Aorta (tissue), 5 donors: ENCODE results near the gene ENTPD2. TPM values are rescaled to one million over a fixed set of nuclear protein-coding genes. Genes with fewer than 3 reads are reported as not detected.
A peak's percentile ranks its signal among the peaks of the same experiment; 100 is the strongest.

Experiments used
- ATAC-seq: fragments of 200-7000 bp; cut with Tn5 transposase; one replicate; pipeline ENCODE4 v1.9.1; 2022; ENCODE audit warnings: moderate library complexity; ENCODE audit not compliant: low FRiP score
- DNase-seq, 2 donors: peaks; one replicate each; pipeline ENCODE4 v3.0.0-alpha.2; 2020
- H3K27ac ChIP-seq, 2 donors: one replicate each; pipeline ENCODE4 v1.5.1; 2013; ENCODE audit warnings: low read length in 2 of 2, mild to moderate bottlenecking in 2 of 2, moderate library complexity in 2 of 2, control low read depth in 1 of 2, inconsistent platforms in 1 of 2, low read depth in 1 of 2
- H3K27me3 ChIP-seq, 2 donors: one replicate each; pipeline ENCODE4 v1.6.1; 2013; ENCODE audit warnings: control low read depth in 1 of 2, low read length in 1 of 2, mild to moderate bottlenecking in 1 of 2, moderate library complexity in 1 of 2; ENCODE audit not compliant: insufficient read depth in 2 of 2, control insufficient read depth in 1 of 2
- H3K36me3 ChIP-seq, 2 donors: one replicate each; pipeline ENCODE4 v1.6.1; 2013; ENCODE audit warnings: control low read depth in 1 of 2, low read length in 1 of 2, mild to moderate bottlenecking in 1 of 2; ENCODE audit not compliant: insufficient read depth in 2 of 2, control insufficient read depth in 1 of 2
- H3K4me1 ChIP-seq, 2 donors: one replicate each; pipeline ENCODE4 v1.6.1; 2013; ENCODE audit warnings: low read length in 2 of 2, control low read depth in 1 of 2, mild to moderate bottlenecking in 1 of 2, moderate library complexity in 1 of 2; ENCODE audit not compliant: insufficient read depth in 2 of 2, control insufficient read depth in 1 of 2
- H3K4me3 ChIP-seq, 2 donors: one replicate each; pipeline ENCODE4 v1.5.1; 2013; ENCODE audit warnings: low read length in 2 of 2, control low read depth in 1 of 2, mild to moderate bottlenecking in 1 of 2
- H3K9me3 ChIP-seq: one replicate; pipeline ENCODE4 v1.6.1; 2013; ENCODE audit warnings: mild to moderate bottlenecking, low read length; ENCODE audit not compliant: control insufficient read depth
- WGBS, 2 donors: extraction: QIAGEN DNeasy Blood & Tissue Kit; methylation state at CpG; one replicate each; pipeline ENCODE4 v1.1.7; 2013; 5-methylcytosine and 5-hydroxymethylcytosine counted together
- intact Hi-C, 2 donors: fragments of 100-400 bp; cut with DNase I; formaldehyde crosslinking; loops; one replicate each; pipeline versions ENCODE4 v1.14.2 to v1.15.0; 2022
- polyA plus RNA-seq, 2 donors: library from polyadenylated mRNA; stranded (reverse); fragments of 200-250 nt; gene quantifications; one replicate each; pipeline ENCODE4 v1.2.3, GENCODE V29; 2013
- total RNA-seq, 2 donors: library from RNA; stranded (reverse); fragmentation: NEBNext Ultra II Directional; extraction: Animal tissue kit (Norgen Biotek cat#: 25700); gene quantifications; one replicate each; pipeline ENCODE4 v1.2.1, GENCODE V29; 2021
- donor health status: healthy with polysubstance abuse.
- donor health status: Bipolar disorder and iron deficiency.
- donor health status: DM: no; HTN: no; CAD: no.
- donor health status: DM: no; HTN: no; CAD: no.
- donor health status: DM: yes; HTN: yes; CAD: no.

The ENTPD2 gene
- total and polyA plus RNA-seq, 4 donors: 0.16 to 1.7 TPM; not detected in 2

DNA sequence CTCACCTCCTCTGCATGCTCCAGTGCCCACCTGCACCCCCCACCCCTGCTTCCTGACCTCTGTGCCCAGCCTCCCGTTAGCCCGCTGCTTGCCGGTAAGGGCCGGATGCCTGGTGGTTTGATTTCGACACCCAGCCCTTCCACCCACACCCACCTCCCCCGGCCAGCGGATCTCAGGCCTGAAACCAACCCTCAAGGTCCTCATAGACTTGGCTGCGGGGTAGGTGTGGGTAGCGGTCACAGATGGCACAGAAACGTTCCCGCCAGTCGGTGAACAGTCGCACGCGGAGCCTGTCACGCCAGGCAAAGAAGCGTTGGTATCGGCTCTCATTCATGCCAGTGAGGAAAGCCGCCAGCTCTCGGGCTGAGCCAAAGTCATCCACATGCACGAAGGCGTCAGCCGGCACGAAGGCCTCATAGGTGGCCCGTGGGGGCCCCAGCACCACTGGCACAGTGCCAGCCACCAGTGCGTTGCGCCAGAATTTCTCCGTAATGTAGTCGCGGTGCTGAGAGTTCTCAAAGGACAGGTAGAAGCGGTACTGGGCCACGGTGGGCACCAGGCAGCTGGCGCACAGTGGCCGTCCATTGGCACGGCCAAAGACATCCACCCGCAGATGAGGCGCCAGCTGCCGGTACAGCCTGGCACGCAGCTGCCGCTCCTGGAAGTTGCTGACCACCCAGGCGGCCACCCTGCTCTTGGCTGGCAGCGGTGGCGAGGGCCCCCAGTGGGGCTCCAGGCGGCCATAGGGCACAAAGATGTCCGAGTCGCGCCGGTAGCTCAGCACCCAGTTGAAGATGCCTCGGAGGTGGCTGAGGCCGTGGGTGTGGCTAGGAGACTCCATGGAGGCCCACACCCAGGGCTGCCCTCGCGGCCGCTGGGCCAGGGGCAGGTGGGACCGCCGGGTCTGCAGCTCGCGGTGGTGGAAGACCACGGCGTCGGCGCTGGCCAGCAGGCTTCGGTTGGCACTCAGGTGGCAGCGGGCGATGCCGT lies 23.0 kb downstream of the ENTPD2 start:
- intact Hi-C loops: loop anchor here (5.0 kb wide), 2 partner anchors 79 to 84 kb away; partner anchors contain the start of genes C8G (in 1 of the 2) and LCN12 (in 1 of the 2)
- 92 to 94% methylated on average over 64 to 65 of the region's 65 CpGs for WGBS, 2 donors
- Histone ChIP-seq H3K27me3 (no peaks in the 10 kb centered on the region), H3K27ac (no peak overlapping the region), H3K36me3 (no peaks in the 10 kb centered on the region), H3K4me3 (no peak overlapping the region), H3K9me3 (no peaks in the 10 kb centered on the region), H3K4me1 (no peaks in the 10 kb centered on the region)
- DNase-seq (no peak), ATAC-seq (no peak)

DNA sequence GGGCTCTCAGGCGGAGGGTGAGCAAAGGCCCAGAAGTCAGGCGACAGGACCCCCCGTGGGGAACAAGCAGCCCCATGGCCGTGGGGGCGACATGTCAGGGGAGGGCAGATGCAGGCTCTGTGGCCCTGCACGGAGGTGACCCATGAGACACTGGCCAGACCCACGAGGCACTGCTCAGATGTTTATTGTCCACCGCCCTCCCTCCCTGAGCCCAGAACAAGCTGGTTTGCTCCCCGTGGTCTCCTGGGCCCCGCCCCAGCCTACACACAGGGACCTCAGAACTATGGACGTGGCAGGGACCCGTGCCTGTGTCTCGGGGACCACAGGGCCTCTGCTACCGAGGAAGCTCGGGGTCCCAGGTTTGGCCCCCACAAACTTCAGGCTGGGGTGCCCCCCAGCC lies 23.9 kb downstream of the ENTPD2 start:
- Histone ChIP-seq H3K4me1 (no peaks in the 10 kb centered on the region), H3K27me3 (no peaks in the 10 kb centered on the region), H3K4me3 (no peak overlapping the region), H3K36me3 (no peaks in the 10 kb centered on the region), H3K27ac (no peak overlapping the region), H3K9me3 (no peaks in the 10 kb centered on the region)
- no peak for DNase-seq
- intact Hi-C loops: loop anchor here (5.0 kb wide), 2 partner anchors 78 to 83 kb away; partner anchors contain the start of genes C8G (in 1 of the 2) and LCN12 (in 1 of the 2)
- WGBS, 2 donors: 83 to 90% methylated on average over 15 of the region's 15 CpGs
- ATAC-seq: no peak

DNA sequence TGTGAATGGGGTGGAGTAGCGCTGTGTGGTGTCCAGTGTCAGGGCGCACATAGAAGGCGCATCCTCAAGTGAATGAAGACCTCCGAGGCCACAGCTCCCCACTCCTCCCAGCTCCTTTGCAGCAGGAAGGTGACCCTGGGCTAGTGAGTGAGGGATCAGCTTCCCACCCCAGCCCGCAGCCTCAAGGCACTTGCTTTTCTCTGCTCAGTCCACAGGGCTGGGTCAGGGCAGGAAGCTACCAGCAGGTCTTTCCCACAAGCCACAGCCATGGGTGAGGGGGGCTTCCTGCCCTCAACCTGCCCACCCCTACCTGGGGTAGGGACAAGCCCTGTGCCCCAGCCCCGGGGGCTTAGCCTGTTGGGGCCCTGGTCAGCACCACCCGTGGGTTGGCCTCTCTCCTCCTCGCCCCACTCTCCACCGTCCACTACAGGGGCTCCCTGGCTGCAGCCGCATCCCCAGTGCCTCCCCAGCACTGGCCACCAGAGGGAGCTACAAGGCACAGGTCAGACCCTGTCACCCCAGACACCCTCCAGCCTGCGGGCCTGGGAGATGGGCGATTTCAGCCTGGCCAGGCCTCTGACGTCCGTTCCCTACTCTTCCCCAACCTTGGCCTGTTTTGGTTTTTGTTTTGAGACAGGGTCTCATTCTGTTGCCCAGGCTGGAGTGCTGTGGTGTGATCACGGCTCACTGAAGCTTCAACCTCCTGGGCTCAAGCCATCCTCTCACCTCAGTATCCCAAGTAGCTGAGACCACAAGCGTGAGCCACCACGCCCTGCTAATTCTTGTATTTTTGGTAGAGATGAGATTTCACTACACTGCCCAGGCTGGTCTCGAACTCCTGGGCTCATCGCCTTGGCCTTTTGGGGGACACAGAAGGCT lies 24.6 kb downstream of the ENTPD2 start:
- no peaks in the 10 kb centered on the region for H3K36me3 ChIP-seq
- WGBS, 2 donors: 38 to 41% methylated on average over 18 to 19 of the region's 19 CpGs
- no peak overlapping the region for H3K27ac ChIP-seq
- no peaks in the 10 kb centered on the region for H3K27me3 ChIP-seq
- intact Hi-C loops: loop anchor here in 1 of 2 donors (2.0 kb wide), 1 partner anchor 238 kb away; the partner anchor contains the start of gene TMEM141
- no peaks in the 10 kb centered on the region for H3K4me1 ChIP-seq
- DNase-seq (peak; percentile 89 to 92), ATAC-seq (peak; percentile 79)
- no peaks in the 10 kb centered on the region for H3K9me3 ChIP-seq
- no peak overlapping the region for H3K4me3 ChIP-seq

DNA sequence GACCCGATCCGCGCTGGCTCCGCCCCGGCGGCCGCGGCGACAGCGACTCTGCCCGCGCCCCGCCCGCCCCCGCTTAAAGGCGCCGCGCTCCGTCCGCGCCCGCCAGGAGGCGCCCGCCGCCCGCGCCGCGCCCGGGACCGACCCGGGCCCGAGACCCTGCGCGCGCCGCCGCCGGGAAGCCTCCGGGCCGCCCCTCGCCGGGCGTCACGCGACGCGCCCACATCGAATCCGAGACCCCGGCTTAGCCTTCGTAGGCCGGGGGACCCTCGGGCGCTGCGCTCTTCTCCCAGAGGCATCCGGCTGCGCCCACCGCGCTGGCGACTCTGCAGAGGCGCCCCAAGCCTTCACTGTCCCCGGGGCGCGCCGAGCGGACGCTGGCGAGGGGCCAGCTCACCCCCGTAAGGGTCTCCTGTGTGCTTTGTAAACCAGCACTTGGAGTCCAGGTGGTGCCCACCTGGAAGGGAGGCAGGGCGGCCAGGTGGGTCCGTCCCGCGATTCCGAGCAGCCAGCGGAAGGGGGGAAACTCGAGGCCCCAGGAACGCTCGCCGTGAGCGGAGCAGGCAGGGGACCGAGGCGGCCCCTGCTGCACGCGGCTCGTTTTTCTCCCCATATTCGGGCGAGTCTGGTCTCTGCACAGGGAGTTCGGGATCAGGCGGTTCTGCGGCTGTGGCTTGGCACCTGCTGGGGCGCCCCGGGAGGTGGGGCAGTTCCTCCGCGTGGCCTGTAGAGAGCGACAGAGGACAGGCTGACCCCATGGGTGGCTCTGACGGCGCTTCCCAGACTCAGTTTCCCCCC lies 25.4 kb downstream of the ENTPD2 start:
- intact Hi-C loops: loop anchor here in 1 of 2 donors (2.0 kb wide), 1 partner anchor 238 kb away; the partner anchor contains the start of gene TMEM141
- Histone ChIP-seq H3K4me1 (no peaks in the 10 kb centered on the region), H3K36me3 (no peaks in the 10 kb centered on the region), H3K27me3 (no peaks in the 10 kb centered on the region), H3K4me3 (peak overlapping the region; percentile 39 to 58), H3K9me3 (no peaks in the 10 kb centered on the region), H3K27ac (no peak overlapping the region)
- DNase-seq (peak; percentile 69 to 87), ATAC-seq (peak; percentile 61)
- WGBS, 2 donors: 0 to 1% methylated on average over 73 to 98 of the region's 98 CpGs

DNA sequence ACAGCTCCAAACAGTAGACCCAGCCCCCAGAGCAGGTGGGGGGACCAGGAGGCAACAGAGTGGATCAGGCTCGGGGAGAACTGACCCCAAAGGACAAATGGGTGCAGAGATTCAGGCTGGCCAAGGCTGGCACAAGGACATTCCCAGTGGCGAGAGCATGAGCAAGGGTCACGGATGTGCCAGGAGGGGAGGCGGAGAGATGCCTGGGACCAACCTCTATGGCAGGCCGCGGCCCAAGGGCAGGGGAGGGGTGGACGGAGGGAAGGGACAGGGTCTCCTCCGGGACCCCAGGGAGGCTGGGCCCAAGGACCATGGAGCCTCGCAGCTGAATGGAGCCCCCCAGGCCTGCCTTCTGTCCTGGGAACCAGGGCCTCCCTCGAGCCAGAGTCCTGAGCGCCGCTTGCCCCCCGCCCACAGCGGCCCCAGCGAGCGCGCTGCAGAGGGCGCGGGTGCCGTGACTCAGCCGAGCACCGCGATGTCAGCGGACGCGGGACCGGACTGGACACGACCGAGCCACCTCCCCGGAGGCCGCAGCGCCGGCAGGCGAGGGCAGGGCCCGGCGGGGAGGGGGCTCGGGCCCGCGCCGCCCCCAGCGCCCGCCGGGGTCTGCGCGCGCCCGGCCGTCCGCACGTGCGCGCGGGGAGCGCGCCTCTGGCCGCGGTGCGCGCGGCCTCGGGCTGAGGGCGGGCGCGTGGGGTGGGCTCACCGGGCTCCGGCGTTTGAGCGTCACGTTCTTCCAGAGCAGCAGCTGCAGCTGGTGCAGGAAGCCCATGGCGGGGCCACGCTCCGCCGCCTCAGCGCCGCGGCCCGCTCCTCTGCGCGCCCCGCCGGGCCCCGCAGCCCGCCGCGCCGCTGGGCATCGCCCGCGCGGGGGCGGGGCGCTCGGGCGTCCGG lies 26.2 kb downstream of the ENTPD2 start, which contains the start of gene ABCA2:
Gene ABCA2, minus strand, starts transcription at position 869 of the 894 bp plus-strand sequence. Its CDS starts 97 bp downstream, at position 772.
- no peaks in the 10 kb centered on the region for H3K27me3 ChIP-seq
- DNase-seq (no peak), ATAC-seq (no peak)
- 0 to 1% methylated on average over 53 to 95 of the region's 95 CpGs for WGBS, 2 donors
- intact Hi-C loops: loop anchor here in 1 of 2 donors (2.0 kb wide), 1 partner anchor 237 kb away; the partner anchor contains the start of gene TMEM141
- H3K4me3 ChIP-seq: peak within 1 kb of the TSS; percentile 50 to 58
- no peaks in the 10 kb centered on the region for H3K4me1 ChIP-seq
- H3K27ac ChIP-seq: no peak within 1 kb of the TSS
- no peaks in the 10 kb centered on the region for H3K9me3 ChIP-seq
- H3K36me3 ChIP-seq: no peaks in the 10 kb centered on the region

DNA sequence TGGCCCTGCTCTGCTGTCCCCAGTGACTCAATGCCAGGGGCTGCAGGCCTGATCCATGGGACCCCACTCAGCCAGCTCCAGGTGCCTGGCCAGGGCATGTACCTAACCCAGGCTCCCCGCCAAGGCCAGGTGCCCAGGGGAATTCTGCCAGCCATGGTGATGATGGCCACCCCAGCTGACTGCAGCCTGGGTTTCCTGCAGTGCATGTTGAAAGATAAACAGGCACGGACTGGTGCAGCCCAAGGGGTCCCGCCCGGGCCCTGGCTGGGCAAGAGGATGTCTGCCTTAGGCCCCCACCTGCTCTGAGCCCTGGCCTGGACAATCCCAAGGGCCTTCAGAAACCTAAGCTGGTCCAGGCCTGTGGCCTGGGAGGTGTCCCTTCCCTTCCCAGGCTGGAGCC lies 27.0 kb downstream of the ENTPD2 start:
- no peak overlapping the region for H3K4me3 ChIP-seq
- intact Hi-C loops: no loop called here
- DNase-seq (no peak), ATAC-seq (no peak)
- no peaks in the 10 kb centered on the region for H3K36me3 ChIP-seq
- no peaks in the 10 kb centered on the region for H3K27me3 ChIP-seq
- no peaks in the 10 kb centered on the region for H3K9me3 ChIP-seq
- WGBS, 2 donors: 75 to 77% methylated on average over 4 of the region's 4 CpGs
- no peaks in the 10 kb centered on the region for H3K4me1 ChIP-seq
- H3K27ac ChIP-seq: no peak overlapping the region

DNA sequence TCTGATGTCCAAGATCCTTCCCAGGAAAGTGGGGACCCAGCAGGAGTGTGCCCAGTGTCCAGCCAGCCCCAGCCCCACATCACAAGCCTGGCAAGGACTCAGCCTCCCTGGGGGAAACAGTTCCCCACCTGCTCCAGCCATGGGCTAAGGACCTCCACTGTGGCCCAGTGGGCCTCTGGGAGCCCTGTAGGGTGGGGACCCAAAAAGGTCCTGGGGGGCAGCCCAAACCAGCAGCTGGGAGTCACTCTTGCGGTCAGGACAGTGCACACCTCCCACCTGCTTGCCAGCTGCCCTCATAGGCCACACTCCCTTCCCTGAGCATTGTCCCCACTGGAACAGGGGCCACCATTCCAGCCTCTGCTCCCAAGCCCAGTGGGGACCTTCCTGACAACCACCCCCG lies 27.5 kb downstream of the ENTPD2 start:
- Histone ChIP-seq H3K27ac (no peak overlapping the region), H3K4me3 (no peak overlapping the region), H3K36me3 (no peaks in the 10 kb centered on the region), H3K9me3 (no peaks in the 10 kb centered on the region), H3K27me3 (no peaks in the 10 kb centered on the region), H3K4me1 (no peaks in the 10 kb centered on the region)
- ATAC-seq: no peak
- no peak for DNase-seq
- intact Hi-C loops: no loop called here
- WGBS, 2 donors: 77 to 78% methylated on average over 2 of the region's 2 CpGs
